HEK293T (cell line): Measurements from ENCODE around the gene ID1.
"Not testable (repeated sequence)": the region's sequence is repeated elsewhere in the genome, so short reads cannot be mapped to it uniquely, and the experiment has no call there.

Experiments
- CTCF ChIA-PET: fragments of 350-600 bp; formaldehyde crosslinking; extraction: SDS; loops from one replicate; lab custom pipeline; 2021; ENCODE audit warnings: antibody characterized with exemption, inconsistent platforms; lab: Yijun Ruan, JAX
- POLR2A ChIA-PET: fragments of 350-600 bp; formaldehyde crosslinking; extraction: SDS; loops from one replicate; lab custom pipeline; 2020; ENCODE audit warnings: antibody characterized with exemption, inconsistent platforms; lab: Yijun Ruan, JAX
- DNase-seq: peaks from one replicate; pipeline ENCODE4 v3.0.0; 2012; ENCODE audit warnings: mixed read lengths; ENCODE audit errors: extremely low spot score
- ARNT ChIP-seq: fragments of 450-650 bp; IDR thresholded peaks from 2 replicates; pipeline ENCODE4 v1.6.1; 2017; ENCODE audit warnings: mild to moderate bottlenecking
- BHLHE40 ChIP-seq: fragments of 450-650 bp; IDR thresholded peaks from 2 replicates; pipeline ENCODE4 v1.6.1; 2016; ENCODE audit warnings: mild to moderate bottlenecking, moderate library complexity, borderline replicate concordance
- CTBP1 ChIP-seq: fragments of 450-650 bp; IDR thresholded peaks from 2 replicates; pipeline ENCODE4 v1.6.1; 2016; ENCODE audit warnings: borderline replicate concordance
- ELF4 ChIP-seq: fragments of 450-650 bp; IDR thresholded peaks from 2 replicates; pipeline ENCODE4 v1.6.1; 2017; ENCODE audit warnings: antibody characterized with exemption
- FOXA1 ChIP-seq: fragments of 450-650 bp; IDR thresholded peaks from 2 replicates; pipeline ENCODE4 v1.6.1; 2016; ENCODE audit warnings: mild to moderate bottlenecking
- FOXK2 ChIP-seq: fragments of 450-650 bp; IDR thresholded peaks from 2 replicates; pipeline ENCODE4 v1.6.1; 2016; ENCODE audit warnings: mild to moderate bottlenecking
- FOXM1 ChIP-seq: fragments of 450-650 bp; IDR thresholded peaks from 2 replicates; pipeline ENCODE4 v1.6.1; 2017; ENCODE audit warnings: mild to moderate bottlenecking, borderline replicate concordance
- HDGF ChIP-seq: fragments of 450-650 bp; IDR thresholded peaks from 2 replicates; pipeline ENCODE4 v1.6.1; 2017; ENCODE audit warnings: antibody characterized with exemption, borderline replicate concordance
- L3MBTL2 ChIP-seq: fragments of 450-650 bp; conservative IDR thresholded peaks from 2 replicates; pipeline ENCODE4 v1.6.1; 2016; ENCODE audit warnings: mild to moderate bottlenecking
- LEF1 ChIP-seq: fragments of 450-650 bp; IDR thresholded peaks from 2 replicates; pipeline ENCODE4 v1.6.1; 2017; ENCODE audit warnings: mild to moderate bottlenecking, borderline replicate concordance
- NFRKB ChIP-seq: fragments of 450-650 bp; IDR thresholded peaks from 2 replicates; pipeline ENCODE4 v1.6.1; 2016; ENCODE audit warnings: mild to moderate bottlenecking, moderate library complexity
- PKNOX1 ChIP-seq: fragments of 450-650 bp; IDR thresholded peaks from 2 replicates; pipeline ENCODE4 v1.6.1; 2016
- SP1 ChIP-seq: fragments of 450-650 bp; IDR thresholded peaks from 2 replicates; pipeline ENCODE4 v1.6.1; 2017
- SUZ12 ChIP-seq: fragments of 450-650 bp; IDR thresholded peaks from 2 replicates; pipeline ENCODE4 v1.6.1; 2016; ENCODE audit warnings: mild to moderate bottlenecking
- TARDBP ChIP-seq: fragments of 450-650 bp; IDR thresholded peaks from 2 replicates; pipeline ENCODE4 v1.6.1; 2016
- ZNF384 ChIP-seq: fragments of 450-650 bp; IDR thresholded peaks from 2 replicates; pipeline ENCODE4 v1.6.1; 2016

The ID1 gene

GRCh38 chr20:31576751-31577150 lies 28.3 kb upstream of the ID1 start:
- TF ChIP-seq PKNOX1: no peak
- TF ChIP-seq SUZ12: no peak
- no peak for TF ChIP-seq LEF1
- no peak for TF ChIP-seq NFRKB
- TF ChIP-seq ZNF384: no peak
- no peak for TF ChIP-seq L3MBTL2
- TF ChIP-seq FOXA1: no peak
- no peak for TF ChIP-seq BHLHE40
- ChIA-PET CTCF (interaction anchor here (0.8 kb wide), 1 partner anchor 261 kb away, joined by 4 read pairs; no protein-coding TSS in a partner anchor), POLR2A (interaction anchor here (11.7 kb wide), 1 partner anchor 32 kb away, joined by 260 read pairs; the partner anchor contains the start of gene ID1)
- DNase-seq: no peak

- no peak for DNase-seq
- POLR2A ChIA-PET: interaction anchor here (1.4 kb wide), 1 partner anchor 27 kb away, joined by 7 read pairs; the partner anchor contains the start of gene ID1
- TF ChIP-seq CTBP1: no peak
- no peak for TF ChIP-seq FOXM1
- TF ChIP-seq SUZ12: no peak
- TF ChIP-seq TARDBP: no peak
- TF ChIP-seq FOXK2: no peak
- TF ChIP-seq ZNF384: no peak
- no peak for TF ChIP-seq L3MBTL2
- TF ChIP-seq FOXA1: no peak
- no peak for TF ChIP-seq BHLHE40
- no peak for TF ChIP-seq PKNOX1
- no peak for TF ChIP-seq NFRKB
- TF ChIP-seq ELF4: no peak
- TF ChIP-seq LEF1: no peak
- TF ChIP-seq SP1: no peak
- no peak for TF ChIP-seq ARNT
- no peak for TF ChIP-seq HDGF
- CTCF ChIA-PET: no interaction called here
Measured at GRCh38 chr20:31577194-31577593, 27.9 kb upstream of the ID1 start.

GRCh38 chr20:31578448-31579138 lies 26.5 kb upstream of the ID1 start:
- ChIA-PET POLR2A (interaction anchor here (1.4 kb wide), 1 partner anchor 26 kb away, joined by 7 read pairs; the partner anchor contains the start of gene ID1), CTCF (interaction anchor here (1.2 kb wide), 1 partner anchor 34 kb away, joined by 6 read pairs; no protein-coding TSS in a partner anchor)
- DNase-seq: no peak
- TF ChIP-seq TARDBP (no peak), BHLHE40 (no peak), L3MBTL2 (no peak), FOXK2 (no peak)

GRCh38 chr20:31579245-31579644 lies 25.8 kb upstream of the ID1 start:
- CTCF ChIA-PET: no interaction called here
- DNase-seq: no peak
- no peak for TF ChIP-seq L3MBTL2
- no peak for TF ChIP-seq NFRKB
- no peak for TF ChIP-seq ZNF384
- TF ChIP-seq LEF1: no peak
- no peak for TF ChIP-seq SUZ12
- no peak for TF ChIP-seq ARNT
- no peak for TF ChIP-seq HDGF
- TF ChIP-seq FOXA1: no peak
- TF ChIP-seq FOXK2: no peak
- POLR2A ChIA-PET: no interaction called here

- POLR2A ChIA-PET, CTCF ChIA-PET, DNase-seq: not testable (repeated sequence)
Measured at GRCh38 chr20:31579941-31580651, 25.0 kb upstream of the ID1 start.

- no peak for DNase-seq
- CTCF ChIA-PET: no interaction called here
- no peak for TF ChIP-seq HDGF
- no peak for TF ChIP-seq FOXM1
- no peak for TF ChIP-seq BHLHE40
- TF ChIP-seq LEF1: no peak
- no peak for TF ChIP-seq ARNT
- TF ChIP-seq SP1: no peak
- TF ChIP-seq NFRKB: no peak
- TF ChIP-seq TARDBP: no peak
- TF ChIP-seq ELF4: no peak
- TF ChIP-seq L3MBTL2: no peak
- no peak for TF ChIP-seq FOXK2
- no peak for TF ChIP-seq FOXA1
- TF ChIP-seq ZNF384: no peak
- TF ChIP-seq CTBP1: no peak
- TF ChIP-seq PKNOX1: no peak
- no peak for TF ChIP-seq SUZ12
- POLR2A ChIA-PET: no interaction called here
Measured at GRCh38 chr20:31580706-31581105, 24.4 kb upstream of the ID1 start.
